Mucosa of descending colon (tissue), 3 donors: ENCODE results near the gene SLC37A4. TPM values are rescaled to one million over a fixed set of nuclear protein-coding genes. Genes with fewer than 3 reads are reported as not detected.
"Not testable (repeated sequence)": the region's sequence is repeated elsewhere in the genome, so short reads cannot be mapped to it uniquely, and the experiment has no call there.

Experiments used
- ATAC-seq: fragments of 200-7000 bp; cut with Tn5 transposase; one replicate; pipeline ENCODE4 v1.9.1; 2020; ENCODE audit warnings: mild to moderate bottlenecking, moderate library complexity
- DNase-seq, 3 donors: peaks; one replicate each; pipeline ENCODE4 v3.0.0-alpha.2; 2020
- H3K36me3 ChIP-seq: fragments of 200-600 bp; one replicate; pipeline ENCODE4 v1.8.0; 2021; ENCODE audit warnings: low read depth, mild to moderate bottlenecking
- H3K4me1 ChIP-seq: fragments of 200-600 bp; one replicate; pipeline ENCODE4 v1.8.0; 2021; ENCODE audit warnings: low read depth, mild to moderate bottlenecking
- H3K4me3 ChIP-seq: fragments of 200-600 bp; one replicate; pipeline ENCODE4 v1.8.0; 2021; ENCODE audit warnings: mild to moderate bottlenecking
- H3K9me3 ChIP-seq: fragments of 200-600 bp; one replicate; pipeline ENCODE4 v1.8.0; 2021; ENCODE audit warnings: mild to moderate bottlenecking
- intact Hi-C, 2 donors: fragments of 100-400 bp; cut with DNase I in 1 of 2; cut with micrococcal nuclease in 1 of 2; formaldehyde crosslinking; loops; one replicate each; pipeline versions ENCODE4 v1.11.0 to v1.11.1; 2022; cut with DNase I, micrococcal nuclease
- total RNA-seq, 3 donors: library from RNA; stranded (reverse); fragmentation: NEBNext Ultra II Directional in 2 of 3; extraction: Animal tissue kit (Norgen Biotek cat#: 25700) in 2 of 3; gene quantifications; one replicate each; pipeline versions ENCODE4 v1.2.1 to v1.2.4, GENCODE V29; 2021 to 2023
- TF ChIP-seq, protein P1 (sequence below): fragments of 200-600 bp; IDR thresholded peaks from one replicate; pipeline ENCODE4 v1.8.0; 2022; ENCODE audit warnings: antibody characterized with exemption, mild to moderate bottlenecking
- donor health status: DM: no; HTN: no; CAD: no; lungs with moderate emphysema.
- donor health status: DM: no; HTN: no; CAD: no.
- donor health status: DM: no; HTN: yes; CAD: no.

Gene SLC37A4
- total RNA-seq, 3 donors from 2014 or later: 23.3 to 70.8 (median 57.0) TPM

DNA sequence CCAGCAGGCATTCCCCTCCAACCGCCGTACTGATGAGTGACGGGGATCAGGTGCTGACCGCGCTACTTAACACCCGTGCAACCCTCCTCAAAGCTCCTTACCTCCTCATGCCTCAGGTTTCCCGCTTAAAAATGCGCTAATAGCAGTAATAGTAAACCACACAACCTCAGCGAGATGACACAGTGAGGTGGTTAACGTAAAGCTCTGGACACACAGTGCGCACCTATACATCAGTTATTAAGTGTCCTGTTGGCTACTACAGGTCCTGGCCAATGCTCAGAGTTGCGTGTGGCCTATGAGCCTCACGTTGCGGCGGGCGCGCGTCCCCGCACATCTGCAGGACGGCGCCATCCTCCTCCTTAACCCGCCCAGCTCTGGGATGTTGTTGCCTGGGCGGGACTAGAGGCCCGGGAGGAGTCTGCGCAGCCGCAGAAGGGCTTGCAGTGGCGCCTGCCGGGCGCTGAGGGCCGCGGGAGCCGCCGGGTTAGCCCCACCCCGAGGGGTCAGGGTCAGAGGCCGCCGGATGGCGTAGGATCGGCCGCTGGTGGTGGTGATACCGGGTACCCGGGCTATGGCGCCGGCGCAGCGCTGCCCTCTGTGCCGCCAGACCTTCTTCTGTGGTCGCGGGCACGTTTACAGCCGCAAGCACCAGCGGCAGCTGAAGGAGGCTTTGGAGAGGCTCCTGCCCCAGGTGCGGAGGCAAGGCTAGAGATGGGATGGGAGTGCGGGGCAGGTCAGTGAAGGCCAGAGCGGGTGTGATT, 32.9 kb downstream of the SLC37A4 start, which contains the start of gene CENATAC:
CENATAC (plus strand) TSS at position 512 of the 761 bp plus-strand sequence; CDS start at position 572, 60 bp downstream.
- Histone ChIP-seq H3K9me3 (no peaks in the 10 kb centered on the region), H3K36me3 (no peaks in the 10 kb centered on the region), H3K4me1 (peaks cover 5% of the 10 kb centered on the region), H3K4me3 (peak within 1 kb of the TSS; percentile 78)
- TF ChIP-seq, protein P1, sequence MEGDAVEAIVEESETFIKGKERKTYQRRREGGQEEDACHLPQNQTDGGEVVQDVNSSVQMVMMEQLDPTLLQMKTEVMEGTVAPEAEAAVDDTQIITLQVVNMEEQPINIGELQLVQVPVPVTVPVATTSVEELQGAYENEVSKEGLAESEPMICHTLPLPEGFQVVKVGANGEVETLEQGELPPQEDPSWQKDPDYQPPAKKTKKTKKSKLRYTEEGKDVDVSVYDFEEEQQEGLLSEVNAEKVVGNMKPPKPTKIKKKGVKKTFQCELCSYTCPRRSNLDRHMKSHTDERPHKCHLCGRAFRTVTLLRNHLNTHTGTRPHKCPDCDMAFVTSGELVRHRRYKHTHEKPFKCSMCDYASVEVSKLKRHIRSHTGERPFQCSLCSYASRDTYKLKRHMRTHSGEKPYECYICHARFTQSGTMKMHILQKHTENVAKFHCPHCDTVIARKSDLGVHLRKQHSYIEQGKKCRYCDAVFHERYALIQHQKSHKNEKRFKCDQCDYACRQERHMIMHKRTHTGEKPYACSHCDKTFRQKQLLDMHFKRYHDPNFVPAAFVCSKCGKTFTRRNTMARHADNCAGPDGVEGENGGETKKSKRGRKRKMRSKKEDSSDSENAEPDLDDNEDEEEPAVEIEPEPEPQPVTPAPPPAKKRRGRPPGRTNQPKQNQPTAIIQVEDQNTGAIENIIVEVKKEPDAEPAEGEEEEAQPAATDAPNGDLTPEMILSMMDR: no peak
- ATAC-seq (peak; percentile 100), DNase-seq (peak; percentile 96 to 97 (median 97))
- intact Hi-C loops: no loop called here

DNA sequence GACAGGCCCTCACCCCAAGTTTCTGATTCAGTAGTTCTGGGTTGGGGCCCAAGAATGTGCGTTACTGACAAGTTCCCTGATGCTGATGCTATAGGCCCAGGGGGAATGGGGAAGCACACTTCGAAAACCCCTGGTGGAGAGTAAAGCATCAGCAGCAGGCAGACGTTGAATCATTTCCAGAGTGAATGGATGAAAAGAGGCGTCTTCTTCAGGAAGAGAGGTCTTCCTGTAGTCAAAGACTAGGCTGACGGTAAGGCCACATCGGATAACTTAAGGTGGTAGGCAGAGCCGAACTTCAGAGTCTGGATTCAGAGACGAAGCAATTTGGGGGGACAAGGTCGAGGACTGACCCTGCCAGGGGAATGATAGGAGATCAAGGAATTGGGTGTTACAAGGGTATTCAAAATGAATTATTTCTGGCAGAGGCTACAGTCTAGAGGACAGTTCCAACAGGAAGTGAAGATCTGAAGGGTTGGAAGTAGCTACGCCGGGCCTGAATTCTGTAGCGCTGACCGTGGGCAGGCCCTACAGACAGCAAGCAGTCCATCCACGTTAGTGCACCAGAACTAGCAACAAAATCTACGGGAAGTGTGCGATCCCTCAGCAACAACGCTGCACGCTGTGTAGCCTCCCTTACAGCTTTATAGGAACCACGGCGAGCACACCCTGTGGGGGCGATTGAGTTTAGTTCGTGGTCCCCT, 33.6 kb downstream of the SLC37A4 start:
- H3K9me3 ChIP-seq: no peaks in the 10 kb centered on the region
- TF ChIP-seq, protein P1: no peak
- ATAC-seq: peak; percentile 26
- H3K4me1 ChIP-seq: peaks cover 5% of the 10 kb centered on the region
- peak overlapping the region; percentile 78 for H3K4me3 ChIP-seq
- intact Hi-C loops: no loop called here
- no peak for DNase-seq
- H3K36me3 ChIP-seq: no peaks in the 10 kb centered on the region

DNA sequence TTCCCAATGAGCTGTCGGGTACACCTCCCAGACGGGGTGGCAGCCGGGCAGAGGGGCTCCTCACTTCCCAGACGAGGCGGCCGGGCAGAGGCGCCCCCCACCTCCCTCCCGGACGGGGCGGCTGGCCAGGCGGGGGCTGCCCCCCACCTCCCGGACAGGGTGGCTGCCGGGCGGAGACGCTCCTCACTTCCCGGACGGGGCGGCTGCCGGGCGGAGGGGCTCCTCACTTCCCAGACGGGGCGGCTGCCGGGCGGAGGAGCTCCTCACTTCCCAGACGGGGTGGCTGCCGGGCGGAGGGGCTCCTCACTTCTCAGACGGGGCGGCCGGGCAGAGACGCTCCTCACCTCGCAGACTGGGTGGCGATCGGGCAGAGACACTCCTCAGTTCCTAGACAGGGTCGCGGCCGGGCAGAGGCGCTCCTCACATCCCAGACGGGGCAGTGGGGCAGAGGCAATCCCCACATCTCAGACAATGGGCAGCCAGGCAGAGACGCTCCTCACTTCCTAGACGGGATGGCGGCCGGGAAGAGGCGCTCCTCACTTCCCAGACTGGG, 39.1 kb downstream of the SLC37A4 start:
- ATAC-seq, H3K4me1 ChIP-seq, intact Hi-C loops, H3K36me3 ChIP-seq, H3K9me3 ChIP-seq, DNase-seq, H3K4me3 ChIP-seq: not testable (repeated sequence)

DNA sequence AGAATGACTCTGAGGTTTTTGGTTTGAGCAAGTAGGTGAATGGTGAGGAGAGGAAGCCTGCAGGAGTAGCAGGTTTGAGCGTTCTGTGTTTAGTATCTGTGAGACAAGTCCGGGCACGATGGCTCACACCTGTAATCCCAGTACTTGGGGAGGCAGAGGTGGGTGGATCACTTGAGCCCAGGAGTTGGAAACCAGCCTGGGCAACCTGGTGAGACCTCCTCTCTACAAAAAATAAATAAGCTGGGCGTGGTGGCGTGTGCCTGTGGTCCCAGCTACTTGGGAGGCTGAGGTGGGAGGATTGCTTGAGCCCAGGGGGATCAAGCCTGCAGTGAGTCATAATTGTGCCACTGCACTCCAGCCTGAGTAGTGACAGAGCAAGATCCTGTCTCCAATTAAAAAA, 42.4 kb downstream of the SLC37A4 start:
- no peak for ATAC-seq
- TF ChIP-seq, protein P1: no peak
- DNase-seq: no peak

DNA sequence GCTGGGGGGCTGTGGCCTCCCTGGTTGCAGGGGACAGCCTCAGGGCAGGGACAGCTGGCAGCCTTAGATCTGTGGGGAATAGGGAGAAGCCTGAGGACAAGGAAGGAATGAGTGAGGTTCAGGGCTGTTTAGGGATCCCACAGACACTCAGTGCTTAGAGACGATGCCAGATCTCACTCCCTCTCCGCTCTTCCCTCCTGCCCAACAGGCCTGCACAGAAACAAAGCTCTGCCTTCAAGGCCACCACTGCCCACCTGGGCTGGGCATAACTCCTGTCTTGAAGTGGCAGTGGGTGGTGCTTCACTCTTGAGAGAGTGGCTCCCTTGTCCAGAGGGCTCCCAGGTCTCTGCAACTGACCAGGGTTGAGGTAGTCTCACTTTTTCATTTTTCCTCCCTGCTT, 45.9 kb downstream of the SLC37A4 start:
- ATAC-seq (no peak), DNase-seq (no peak)
- intact Hi-C loops: no loop called here
- Histone ChIP-seq H3K36me3 (no peaks in the 10 kb centered on the region), H3K4me1 (no peaks in the 10 kb centered on the region), H3K4me3 (no peak overlapping the region), H3K9me3 (no peaks in the 10 kb centered on the region)
- TF ChIP-seq, protein P1: no peak

More for the DNA sequence above, 42.4 kb downstream of the SLC37A4 start:
- intact Hi-C loops: no loop called here
- no peak overlapping the region for H3K4me3 ChIP-seq
- no peaks in the 10 kb centered on the region for H3K36me3 ChIP-seq
- no peaks in the 10 kb centered on the region for H3K9me3 ChIP-seq
- no peaks in the 10 kb centered on the region for H3K4me1 ChIP-seq

DNA sequence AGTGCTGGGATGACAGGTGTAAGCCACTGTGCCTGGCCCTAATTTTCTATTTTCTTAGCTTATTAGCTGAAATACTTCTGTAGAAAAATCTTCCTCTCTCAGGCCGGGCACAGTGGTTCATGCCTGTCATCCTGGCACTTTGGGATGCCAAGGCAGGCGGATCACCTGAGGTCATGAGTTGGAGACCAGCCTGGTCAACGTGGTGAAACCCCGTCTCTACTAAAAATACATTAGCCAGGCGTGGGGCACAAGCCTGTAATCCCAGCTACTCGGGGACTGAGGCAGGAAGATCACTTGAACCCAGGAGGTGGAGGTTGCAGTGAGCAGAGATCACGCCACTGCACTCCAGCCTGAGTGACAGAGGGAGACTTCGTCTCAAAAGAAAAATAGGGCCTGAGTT, 46.3 kb downstream of the SLC37A4 start:
- H3K4me3 ChIP-seq, H3K36me3 ChIP-seq, DNase-seq, H3K4me1 ChIP-seq, intact Hi-C loops, ATAC-seq, H3K9me3 ChIP-seq: not testable (repeated sequence)
